HCT116 (cell line): ENCODE measurements around the gene SERPINB5.

Source experiments
- CEBPB ChIP-seq: IDR thresholded peaks from 2 replicates; pipeline ENCODE4 v1.6.1; 2012; ENCODE audit warnings: low read depth
- CTCF ChIP-seq, 3 experiments: fragments of 200-600 bp in 1 of 3; sonication (generic) in 1 of 3; IDR thresholded peaks in 2 of 3; conservative IDR thresholded peaks in 1 of 3; 2 replicates each; pipeline ENCODE4 v1.5.1; 2012 to 2017; ENCODE audit warnings: low read depth in 2 of 3, low read length in 2 of 3, antibody characterized with exemption in 1 of 3, borderline replicate concordance in 1 of 3, control low read depth in 1 of 3, mild to moderate bottlenecking in 1 of 3, mixed read lengths in 1 of 3, mixed run types in 1 of 3, moderate library complexity in 1 of 3; ENCODE audit not compliant: insufficient read depth in 1 of 3
- POLR2A ChIP-seq: IDR thresholded peaks from 2 replicates; pipeline ENCODE4 v1.7.0; 2011; ENCODE audit warnings: borderline replicate concordance; ENCODE audit not compliant: insufficient read depth, insufficient read length; ENCODE audit errors: extremely low read depth
- POLR2AphosphoS5 ChIP-seq: IDR thresholded peaks from 2 replicates; pipeline ENCODE4 v1.6.1; 2011; ENCODE audit warnings: mild to moderate bottlenecking, low read depth, low read length, moderate library complexity
- SIN3A ChIP-seq: IDR thresholded peaks from 2 replicates; pipeline ENCODE4 v1.6.1; 2012; ENCODE audit warnings: low read depth
- SP1 ChIP-seq: IDR thresholded peaks from 2 replicates; pipeline ENCODE4 v1.6.1; 2012; ENCODE audit warnings: low read depth
- TCF7L2 ChIP-seq: IDR thresholded peaks from 2 replicates; pipeline ENCODE4 v1.7.0; 2011; ENCODE audit warnings: borderline replicate concordance, inconsistent platforms; ENCODE audit not compliant: insufficient read depth, insufficient read length; ENCODE audit errors: extremely low read depth
- ZFX ChIP-seq: fragments of 450-650 bp; IDR thresholded peaks from 2 replicates; pipeline ENCODE4 v1.6.1; 2017

GRCh38 chr18:63514326-63514725, 37.6 kb downstream of the SERPINB5 start:
- TF ChIP-seq TCF7L2 (no peak), SP1 (no peak), POLR2A (no peak), CEBPB (no peak), CTCF (IDR thresholded peaks at IDR 0.05 in 2 of 3, conservative IDR thresholded peaks at IDR 0.05 in 1 of 3; ENCODE audit: borderline replicate concordance in 1 of 3, insufficient read depth in 1 of 3, low read depth in 2 of 3, low read length in 2 of 3) (no peak), ZFX (no peak), SIN3A (no peak), POLR2AphosphoS5 (no peak)
